Heart left ventricle (tissue), 16 donors: ENCODE data around the gene THPO. TPM values are rescaled to one million over a fixed set of nuclear protein-coding genes. Genes with fewer than 3 reads are reported as not detected.

Experiments
- ATAC-seq, 4 donors: fragments of 200-7000 bp; cut with Tn5 transposase; one replicate each; pipeline ENCODE4 v1.9.1; 2020 to 2022; ENCODE audit warnings: moderate library complexity in 4 of 4, mild to moderate bottlenecking in 3 of 4, moderate number of reproducible peaks in 1 of 4
- DNase-seq, 5 donors: peaks; one replicate each; pipeline ENCODE4 v3.0.0-alpha.2; 2020
- H3K27ac ChIP-seq, 12 donors: fragments of 200-600 bp; sonication (generic) in 4 of 12; one replicate each; pipeline versions ENCODE4 v1.5.0 to v1.8.0; 2016 to 2022; ENCODE audit warnings: mild to moderate bottlenecking in 2 of 12
- H3K27me3 ChIP-seq, 9 donors: fragments of 200-600 bp; sonication (generic) in 2 of 9; one replicate each; pipeline versions ENCODE4 v1.5.1 to v1.8.0; 2016 to 2022; ENCODE audit warnings: mild to moderate bottlenecking in 3 of 9
- H3K36me3 ChIP-seq, 9 donors: fragments of 200-600 bp; sonication (generic) in 2 of 9; one replicate each; pipeline versions ENCODE4 v1.5.0 to v1.8.0; 2018 to 2022; ENCODE audit warnings: mild to moderate bottlenecking in 2 of 9
- H3K4me1 ChIP-seq, 12 donors: fragments of 200-600 bp; sonication (generic) in 4 of 12; one replicate each; pipeline versions ENCODE4 v1.5.0 to v1.8.0; 2016 to 2022; ENCODE audit warnings: mild to moderate bottlenecking in 3 of 12
- H3K4me3 ChIP-seq, 12 donors: fragments of 200-600 bp; sonication (generic) in 4 of 12; one replicate each; pipeline versions ENCODE4 v1.5.0 to v1.8.0; 2017 to 2022; ENCODE audit warnings: mild to moderate bottlenecking in 9 of 12, moderate library complexity in 4 of 12
- H3K9me3 ChIP-seq, 12 donors: fragments of 200-600 bp; sonication (generic) in 4 of 12; one replicate each; pipeline versions ENCODE4 v1.5.0 to v1.8.0; 2016 to 2022; ENCODE audit warnings: mild to moderate bottlenecking in 1 of 12
- CTCF ChIP-seq, 12 donors: fragments of 200-600 bp; sonication (generic) in 4 of 12; IDR thresholded peaks; one replicate each; pipeline versions ENCODE4 v1.5.0 to v1.8.0; 2018 to 2022; ENCODE audit warnings: antibody characterized with exemption in 12 of 12, mild to moderate bottlenecking in 5 of 12
- POLR2A ChIP-seq, 2 donors: fragments of 450-650 bp; IDR thresholded peaks; one replicate each; pipeline ENCODE4 v1.6.1; 2017; ENCODE audit warnings: antibody characterized with exemption in 2 of 2, mild to moderate bottlenecking in 2 of 2, moderate library complexity in 2 of 2
- WGBS, 4 donors: extraction: QIAGEN DNeasy Blood & Tissue Kit in 2 of 4; methylation state at CpG; one replicate each; pipeline versions ENCODE4 v1.1.5 to v1.1.7; 2013 to 2018; 5-methylcytosine and 5-hydroxymethylcytosine counted together
- intact Hi-C, 10 donors: fragments of 100-400 bp; cut with DNase I; formaldehyde crosslinking; loops; one replicate each; pipeline versions ENCODE4 v1.11.1 to v1.14.2; 2022
- polyA plus RNA-seq, 2 donors: library from polyadenylated mRNA; stranded (reverse); fragments of 200-250 nt; gene quantifications; one replicate each; pipeline ENCODE4 v1.2.3, GENCODE V29; 2013
- total RNA-seq, 9 donors: library from RNA; depleted of rRNA in 2 of 9; stranded (reverse); fragments of >200 nt in 2 of 9; fragmentation: NEBNext Ultra II Directional in 3 of 9; extraction: Animal tissue kit (Norgen Biotek cat#: 25700) in 3 of 9; gene quantifications; one replicate each; pipeline versions ENCODE4 v1.1.0 to v1.2.4, GENCODE V29; 2016 to 2023
- donor health status: ischemic (EF 13 %, LVEDD 7.1; RV severe dilation, severe dysfunction).
- donor health status: healthy with polysubstance abuse.
- donor health status: DM: no; HTN: yes; CAD: no.
- donor health status: DM: no; HTN: no; CAD: no.
- donor health status: ischemic (EF 25% LVEDD 6.9; RV normal size, moderate dysfunction).
- donor health status: ischemic (EF 25% LVEDD 5.7; RV mildly dilated, moderate dysfunction).
- donor health status: healthy.
- donor health status: DM: yes; HTN: yes; CAD: no.
- donor health status: ischemic (EF 35%, LVEDD 5.7; RV mildly dilated, moderate dysfunction).
- donor health status: nonischemic (EF 11% LVEDD 7.7; RV severe dilation, severe dysfunction).
- donor health status: DM: yes; HTN: yes; CAD: no.
- donor health status: PGD.
- donor health status: ischemic (EF 29% LVEDD 5.4; RV normal size, mild dysfunction).
- donor health status: nonischemic (EF 23%, LVEDD 6.1; RV moderate dilation, normal function).

The THPO gene
- total and polyA plus RNA-seq, 11 donors: 0.12 to 0.68 (median 0.28) TPM; not detected in 5

GRCh38 chr3:184381261-184382224, 3.5 kb upstream of the THPO start:
- TF ChIP-seq POLR2A (IDR thresholded peaks at IDR 0.05) (no peak), CTCF (IDR thresholded peaks at IDR 0.05) (no peak)
- Histone ChIP-seq H3K27me3 (peaks cover 0 to 55% (median 29%) of the 10 kb centered on the region in 9 donors), H3K4me1 (peaks cover 0 to 42% (median 27%) of the 10 kb centered on the region in 12 donors), H3K4me3 (peak overlapping the region; percentile 28 to 74 (median 54)), H3K36me3 (peaks cover 0 to 17% (median 0%) of the 10 kb centered on the region in 9 donors), H3K9me3 (no peaks in the 10 kb centered on the region), H3K27ac (peak overlapping the region in 11 of 12 donors; percentile 20 to 79 (median 68))
- 7 to 13% (median 10%) methylated on average over 34 to 55 of the region's 55 CpGs for WGBS, 4 donors
- ATAC-seq: peak in 3 of 4 donors; percentile 35 to 58 (median 45)
- DNase-seq: peak in 3 of 5 donors; percentile 47 to 78 (median 76)
- intact Hi-C loops: no loop called here

- H3K36me3 ChIP-seq: peaks cover 0 to 12% (median 0%) of the 10 kb centered on the region in 9 donors
- peak overlapping the region; percentile 28 to 74 (median 54) for H3K4me3 ChIP-seq
- H3K4me1 ChIP-seq: peaks cover 0 to 42% (median 27%) of the 10 kb centered on the region in 12 donors
- ATAC-seq: no peak
- intact Hi-C loops: no loop called here
- no peaks in the 10 kb centered on the region for H3K9me3 ChIP-seq
- peaks cover 0 to 58% (median 28%) of the 10 kb centered on the region in 9 donors for H3K27me3 ChIP-seq
- no peak for DNase-seq
- no peak for TF ChIP-seq CTCF (IDR thresholded peaks at IDR 0.05)
- TF ChIP-seq POLR2A (IDR thresholded peaks at IDR 0.05): no peak
- WGBS, 4 donors: 2 to 8% (median 5%) methylated on average over 14 to 42 of the region's 42 CpGs
- H3K27ac ChIP-seq: peak overlapping the region in 11 of 12 donors; percentile 20 to 79 (median 62)
Observed at GRCh38 chr3:184380627-184381260, 2.7 kb upstream of the THPO start.

- Histone ChIP-seq H3K9me3 (no peaks in the 10 kb centered on the region), H3K36me3 (peaks cover 0 to 10% (median 0%) of the 10 kb centered on the region in 9 donors), H3K27ac (peak overlapping the region in 8 of 12 donors; percentile 38 to 79 (median 69)), H3K4me1 (peaks cover 0 to 42% (median 27%) of the 10 kb centered on the region in 12 donors), H3K27me3 (peaks cover 0 to 60% (median 30%) of the 10 kb centered on the region in 9 donors), H3K4me3 (peak overlapping the region; percentile 28 to 74 (median 54))
- peak in 3 of 4 donors; percentile 53 to 61 (median 58) for ATAC-seq
- 1 to 2% (median 1%) methylated on average over 12 to 61 of the region's 62 CpGs; no CpG with 5 or more reads in 1 of the 4 donors for WGBS, 4 donors
- DNase-seq: peak; percentile 74 to 87 (median 78)
- TF ChIP-seq CTCF (IDR thresholded peaks at IDR 0.05): no peak
- TF ChIP-seq POLR2A (IDR thresholded peaks at IDR 0.05): no peak
- intact Hi-C loops: no loop called here
Observed at GRCh38 chr3:184380185-184380626, 2.2 kb upstream of the THPO start.
